Left colon (tissue), 2 donors: ENCODE measurements around the gene EIF5A2. TPM values are rescaled to one million over a fixed set of nuclear protein-coding genes. Genes with fewer than 3 reads are reported as not detected.

Source experiments
- ATAC-seq: fragments of 200-7000 bp; cut with Tn5 transposase; one replicate; pipeline ENCODE4 v1.9.1; 2020; ENCODE audit warnings: mild to moderate bottlenecking, moderate library complexity
- DNase-seq, 2 donors: peaks; one replicate each; pipeline ENCODE4 v3.0.0-alpha.2; 2020
- intact Hi-C, 2 donors: fragments of 100-400 bp; cut with DNase I in 1 of 2; cut with micrococcal nuclease in 1 of 2; formaldehyde crosslinking; loops; one replicate each; pipeline versions ENCODE4 v1.11.2 to v1.14.0; 2022; cut with DNase I, micrococcal nuclease
- total RNA-seq, 2 donors: library from RNA; stranded (reverse); fragmentation: NEBNext Ultra II Directional; extraction: Animal tissue kit (Norgen Biotek cat#: 25700); gene quantifications; one replicate each; pipeline ENCODE4 v1.2.1, GENCODE V29; 2021
- donor health status: DM: no; HTN: no; CAD: no.
- donor health status: DM: yes; HTN: yes; CAD: no.

EIF5A2 gene
- total RNA-seq, 2 donors from 2014 or later, result 3.1 to 3.5 TPM

- intact Hi-C loops, result no loop called here
- ATAC-seq, result no peak
These were observed 43.0 kb downstream of the EIF5A2 start for GRCh38 chr3:170865209-170866094.

GRCh38 chr3:170864525-170865208 is 43.8 kb downstream of the EIF5A2 start:
- intact Hi-C loops, result no loop called here
- ATAC-seq (no peak), DNase-seq (no peak)

More at GRCh38 chr3:170865209-170866094, 43.0 kb downstream of the EIF5A2 start:
- no peak for DNase-seq

GRCh38 chr3:170863816-170864215 is 44.6 kb downstream of the EIF5A2 start:
- ATAC-seq (no peak), DNase-seq (no peak)
- intact Hi-C loops, result no loop called here

- DNase-seq, result no peak
- intact Hi-C loops, result no loop called here
- no peak for ATAC-seq
These were observed 45.6 kb downstream of the EIF5A2 start for GRCh38 chr3:170862618-170863374.

GRCh38 chr3:170858599-170858998 is 49.8 kb downstream of the EIF5A2 start:
- intact Hi-C loops, result no loop called here
- DNase-seq, result no peak
- no peak for ATAC-seq

GRCh38 chr3:170852324-170852723 is 56.1 kb downstream of the EIF5A2 start:
- ATAC-seq (no peak), DNase-seq (no peak)
- intact Hi-C loops, result no loop called here

GRCh38 chr3:170848292-170848917 is 60.0 kb downstream of the EIF5A2 start:
- ATAC-seq (no peak), DNase-seq (no peak)
- intact Hi-C loops, result no loop called here

GRCh38 chr3:170844377-170844776 is 64.1 kb downstream of the EIF5A2 start:
- no peak for ATAC-seq
- no peak for DNase-seq
- intact Hi-C loops, result no loop called here

- no peak for DNase-seq
- intact Hi-C loops, result no loop called here
- no peak for ATAC-seq
These were observed 68.1 kb downstream of the EIF5A2 start for GRCh38 chr3:170840291-170840859.

GRCh38 chr3:170839518-170840100 is 68.8 kb downstream of the EIF5A2 start:
- ATAC-seq (no peak), DNase-seq (no peak)
- intact Hi-C loops, result no loop called here

Other genes starting within 250 kb of the EIF5A2 start
- 10 to 100 TPM; 27.0 to 29.3 TPM for gene RPL22L1, start 38.4 kb downstream of the EIF5A2 start, total RNA-seq
- not detected for gene SLC2A2, start 118.1 kb upstream of the EIF5A2 start, total RNA-seq